HG03442 (cell line): ENCODE data around the gene PRKACA.

Experiments
- ATAC-seq: cut with Tn5 transposase; IDR thresholded peaks from one replicate; pipeline ENCODE4 v1.9.1; 2021; ENCODE audit warnings: mild to moderate bottlenecking, moderate library complexity; ENCODE audit not compliant: unreplicated experiment

Gene PRKACA

DNA sequence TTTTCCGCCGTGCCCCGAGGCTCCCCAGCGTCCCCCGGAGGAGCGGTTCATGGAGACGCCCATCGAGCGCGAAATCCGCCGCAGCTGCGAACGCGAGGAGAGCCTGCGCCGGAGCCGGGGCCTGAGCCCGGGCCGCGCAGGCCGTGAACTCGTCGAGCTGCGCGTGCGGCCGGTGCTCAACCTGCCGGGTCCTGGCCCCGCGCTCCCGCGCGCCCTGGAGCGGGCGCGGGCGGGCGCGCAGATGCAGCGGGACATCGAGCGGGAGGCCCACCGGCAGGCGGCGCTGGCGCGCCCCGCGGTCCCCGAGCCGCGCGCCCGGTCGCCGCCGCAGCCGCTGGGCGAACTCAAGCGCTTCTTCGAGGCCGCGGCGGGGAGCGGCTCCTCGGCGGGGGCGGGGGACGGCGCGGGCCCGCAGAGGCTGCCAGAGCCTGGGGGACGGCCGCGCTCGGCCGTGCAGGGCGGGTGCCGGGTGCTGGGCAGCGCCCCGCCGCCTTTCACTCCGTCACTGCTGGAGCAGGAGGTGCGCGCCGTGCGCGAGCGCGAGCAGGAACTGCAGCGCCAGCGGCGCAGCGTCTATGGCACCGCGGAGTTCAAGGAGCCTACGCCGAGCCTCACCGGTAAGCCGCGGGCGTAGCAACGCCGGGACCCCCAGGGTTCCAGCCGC lies 44.2 kb downstream of the PRKACA start:
- peak; percentile 45 for ATAC-seq

DNA sequence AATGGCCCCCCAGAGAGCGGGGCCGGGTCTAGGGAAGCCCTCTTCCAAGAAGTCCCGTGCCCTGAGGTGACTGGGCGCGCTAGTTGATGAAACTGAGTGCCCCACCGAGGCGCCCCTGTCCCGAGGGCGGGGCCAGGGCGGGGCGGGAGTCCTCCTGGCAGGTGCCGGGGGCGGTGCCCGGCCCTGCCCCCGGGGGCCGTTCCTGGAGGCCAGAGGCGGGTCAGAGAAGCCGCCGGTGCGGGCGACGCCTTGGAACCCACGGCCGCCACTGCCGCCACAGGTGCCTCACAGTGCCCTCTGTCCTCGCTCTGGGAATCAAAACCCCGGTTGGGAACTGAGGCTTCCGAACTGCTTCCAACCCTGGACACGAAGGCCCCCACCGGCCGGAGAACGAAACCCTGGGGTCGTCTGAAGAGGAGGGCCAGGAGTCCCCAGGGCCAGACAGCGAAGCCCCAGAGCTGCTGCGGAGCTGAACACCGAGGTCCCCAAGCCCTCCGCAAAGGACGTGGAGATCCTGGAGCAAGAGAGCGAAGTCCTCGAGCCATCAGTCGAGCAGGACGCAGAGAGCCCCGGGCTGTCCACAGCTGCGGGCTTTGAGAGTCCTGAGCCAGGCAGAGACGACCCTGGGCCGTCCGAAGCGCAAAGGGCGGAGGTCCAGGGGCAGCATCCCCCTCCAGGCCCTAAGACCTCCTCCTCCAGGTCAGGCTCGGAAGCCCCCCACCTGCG lies 44.9 kb downstream of the PRKACA start, which contains the start of gene MISP3:
Gene MISP3, plus strand, starts transcription at position 252 of the 726 bp plus-strand sequence. CDS start 524 bp downstream, outside the sequence.
- ATAC-seq, result no peak

DNA sequence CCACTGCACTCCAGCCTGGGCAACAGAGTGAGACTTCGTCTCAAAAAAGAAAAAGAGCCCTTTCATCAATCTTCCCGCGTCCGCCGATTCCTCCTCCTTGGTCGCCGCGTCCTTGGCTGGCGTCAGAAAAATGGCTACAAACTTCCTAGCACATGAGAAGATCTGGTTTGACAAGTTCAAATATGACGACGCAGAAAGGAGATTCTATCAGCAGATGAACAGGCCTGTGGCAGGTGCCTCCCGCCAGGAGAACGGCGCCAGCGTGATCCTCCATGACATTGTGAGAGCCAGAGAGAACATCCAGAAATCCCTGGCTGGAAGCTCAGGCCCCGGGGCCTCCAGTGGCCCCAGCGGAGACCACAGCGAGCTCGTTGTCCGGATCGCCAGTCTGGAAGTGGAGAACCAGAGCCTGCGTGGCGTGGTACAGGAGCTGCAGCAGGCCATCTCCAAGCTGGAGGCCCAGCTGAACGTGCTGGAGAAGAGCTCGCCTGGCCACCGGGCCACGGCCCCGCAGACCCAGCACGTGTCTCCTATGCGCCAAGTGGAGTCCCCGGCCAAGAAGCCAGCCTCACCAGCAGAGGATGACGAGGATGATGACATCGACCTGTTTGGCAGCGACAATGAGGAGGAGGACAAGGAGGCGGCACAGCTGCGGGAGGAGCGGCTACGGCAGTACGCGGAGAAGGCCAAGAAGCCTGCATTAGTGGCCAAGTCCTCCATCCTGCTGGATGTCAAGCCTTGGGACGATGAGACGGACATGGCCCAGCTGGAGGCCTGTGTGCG lies 47.1 kb downstream of the PRKACA start:
- no peak for ATAC-seq

DNA sequence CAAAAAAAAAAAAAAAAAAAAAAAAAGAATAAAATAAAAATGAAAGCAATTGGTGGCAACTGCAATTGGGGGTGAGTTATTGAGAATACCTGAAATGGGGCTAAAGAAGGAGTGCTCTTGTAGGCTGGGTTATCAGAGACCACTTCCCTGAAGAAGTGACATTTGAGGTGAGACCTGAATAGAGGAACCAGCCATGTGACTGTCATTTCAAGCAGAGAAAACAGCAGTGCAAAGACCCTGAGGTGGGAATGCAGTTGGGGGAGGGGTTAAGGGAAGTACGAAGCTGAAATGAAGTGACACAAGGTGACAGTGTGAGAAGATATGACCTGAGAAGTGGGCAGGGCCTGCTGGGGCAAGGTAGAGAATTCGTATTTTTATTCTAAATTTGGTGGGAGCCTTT lies 51.4 kb downstream of the PRKACA start:
- ATAC-seq, result no peak

DNA sequence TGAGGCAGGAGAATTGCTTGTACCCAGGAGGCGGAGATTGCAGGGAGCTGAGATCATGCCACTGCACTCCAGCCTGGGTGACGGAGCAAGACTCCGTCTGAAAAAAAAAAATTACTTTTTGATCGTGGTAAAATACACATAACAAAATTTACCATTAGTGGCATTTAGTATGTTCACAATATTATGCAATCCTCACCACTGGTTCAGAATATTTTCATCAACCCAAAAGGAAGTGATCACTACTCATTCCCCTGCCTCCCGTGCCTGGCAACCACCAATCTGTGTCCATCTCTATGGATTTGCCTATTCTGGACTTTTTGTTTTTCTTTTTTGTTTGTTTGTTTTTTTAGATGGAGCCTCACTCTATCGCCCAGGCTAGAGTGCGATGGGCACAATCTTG lies 54.5 kb downstream of the PRKACA start:
- no peak for ATAC-seq

DNA sequence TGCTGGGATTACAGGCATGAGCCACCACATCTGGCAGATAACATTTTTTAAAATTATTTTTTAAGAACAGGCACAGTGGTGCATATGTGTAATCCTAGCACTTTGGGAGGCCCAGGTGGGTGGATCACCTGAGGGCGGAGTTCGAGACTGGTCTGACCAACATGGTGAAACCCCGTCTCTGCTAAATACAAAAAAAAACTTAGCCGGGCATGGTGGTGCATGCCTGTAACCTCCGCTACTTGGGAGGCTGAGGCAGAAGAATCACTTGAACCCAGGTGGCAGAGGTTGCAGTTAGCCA lies 55.1 kb downstream of the PRKACA start:
- ATAC-seq, result no peak

DNA sequence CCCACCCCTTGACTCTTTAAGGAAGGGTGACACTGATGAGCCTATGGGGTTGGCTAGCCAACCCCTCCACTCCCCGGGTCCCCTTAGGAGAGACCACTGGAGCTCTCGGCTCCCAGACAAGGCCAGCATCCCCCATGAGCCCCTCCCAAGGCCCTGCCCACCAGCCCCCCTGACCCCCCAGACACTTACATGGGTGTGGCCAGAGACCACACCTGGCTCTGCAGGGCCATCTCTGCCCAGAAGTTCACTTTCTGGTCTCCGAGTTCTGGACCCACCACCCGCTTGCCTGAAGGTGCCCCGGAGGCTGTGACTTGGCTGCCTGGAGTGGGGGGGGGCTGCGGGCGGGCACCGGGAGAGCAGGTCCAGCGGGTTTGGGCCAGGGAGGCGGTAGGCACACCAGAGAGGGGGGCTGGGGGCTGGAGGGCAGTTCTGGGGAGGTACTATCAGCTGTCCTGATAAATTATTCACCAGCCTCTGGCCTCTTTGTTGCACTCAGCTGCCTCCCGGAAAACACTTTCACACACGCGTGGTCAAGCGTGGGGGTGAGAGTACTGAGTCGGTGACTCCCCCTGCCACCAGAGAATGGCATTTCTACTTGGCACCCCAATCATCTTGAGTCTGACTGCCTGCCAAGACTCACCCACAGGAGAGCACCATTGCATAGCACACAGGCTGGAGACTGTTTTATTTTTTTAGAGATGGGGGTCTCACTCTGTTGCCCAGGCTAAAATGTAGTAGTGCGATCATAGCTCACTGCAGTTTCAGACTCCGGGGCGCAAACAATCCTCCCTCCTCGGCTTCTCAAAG lies 55.6 kb downstream of the PRKACA start, which contains the start of gene PALM3:
Gene PALM3, minus strand, starts transcription at position 326 of the 807 bp plus-strand sequence. Its CDS starts 96 bp downstream, at position 230.
- ATAC-seq, result no peak

DNA sequence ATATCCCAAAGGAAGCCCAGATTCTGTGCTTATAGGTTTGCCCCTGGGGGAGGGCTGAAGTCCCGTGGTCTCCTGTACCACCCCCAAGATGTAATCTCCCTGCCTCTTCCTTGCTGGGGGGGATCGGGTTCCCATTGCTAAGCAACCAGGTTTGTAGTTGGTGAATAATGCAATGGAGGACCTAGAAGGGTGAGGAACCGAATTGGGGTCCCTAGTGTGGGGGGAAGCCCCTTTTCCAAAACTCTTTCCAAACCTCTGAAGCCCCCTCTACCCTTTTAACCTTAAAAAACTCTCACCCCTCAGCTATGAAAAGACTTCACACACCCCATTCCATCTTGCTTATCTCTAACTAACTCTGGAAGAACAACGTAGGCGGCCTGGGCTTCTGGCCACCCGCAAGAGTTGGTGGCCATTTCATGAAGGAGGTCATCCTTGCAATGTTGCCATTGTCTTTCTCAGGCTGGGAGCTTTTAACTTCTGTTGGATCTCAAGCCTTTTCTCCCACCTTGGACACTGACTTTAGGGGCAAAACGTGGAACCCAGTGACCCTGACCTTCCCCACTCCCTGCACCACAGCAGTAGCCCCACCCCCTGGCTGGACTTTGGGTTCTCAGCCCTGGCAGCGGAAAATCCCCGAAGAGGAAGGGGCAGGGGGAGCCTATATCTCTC lies 56.3 kb downstream of the PRKACA start:
- ATAC-seq, result no peak

DNA sequence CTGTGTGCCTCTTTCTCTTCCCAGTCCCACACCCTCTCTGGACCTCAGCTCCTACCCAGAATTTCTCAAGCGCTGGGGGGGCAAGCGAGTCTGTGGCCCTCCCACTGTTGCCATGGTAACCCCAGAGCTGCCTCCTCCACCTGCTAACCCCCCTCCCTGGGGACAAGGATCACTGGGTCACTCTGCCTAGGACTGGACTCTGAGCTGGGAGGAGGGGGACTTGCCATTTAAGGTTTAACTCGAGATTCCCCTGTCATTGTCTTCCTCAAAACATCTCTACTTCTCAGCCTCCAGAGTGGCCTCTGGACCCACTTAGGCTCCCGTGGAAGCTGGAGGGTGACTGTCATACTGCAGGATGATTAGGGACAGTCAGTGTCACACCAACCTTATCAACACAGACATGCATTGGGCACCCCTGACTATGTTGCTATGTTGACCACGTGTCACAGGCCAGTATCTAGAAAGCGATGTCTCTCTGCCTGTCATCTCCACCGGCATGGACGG lies 57.9 kb downstream of the PRKACA start:
- no peak for ATAC-seq

DNA sequence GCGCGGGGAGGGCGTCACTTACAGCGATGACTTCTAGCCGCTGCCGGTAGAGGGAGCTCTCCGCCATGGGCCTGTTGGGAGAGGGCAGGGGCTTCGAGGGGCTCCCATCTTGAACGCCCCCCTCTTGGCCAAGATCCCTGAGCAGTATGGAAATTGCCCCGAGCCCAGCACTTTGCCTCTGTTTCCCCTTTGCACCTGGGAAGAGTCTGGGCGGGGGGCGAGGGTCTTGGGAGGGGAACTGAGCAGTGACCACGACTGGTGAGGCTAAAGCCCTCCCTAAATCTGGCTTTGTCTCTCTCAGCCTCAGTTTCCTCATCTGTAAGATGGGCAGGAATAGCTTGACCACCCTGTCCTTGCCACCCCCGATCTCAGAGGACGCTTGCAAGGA lies 58.5 kb downstream of the PRKACA start:
- ATAC-seq, result no peak

DNA sequence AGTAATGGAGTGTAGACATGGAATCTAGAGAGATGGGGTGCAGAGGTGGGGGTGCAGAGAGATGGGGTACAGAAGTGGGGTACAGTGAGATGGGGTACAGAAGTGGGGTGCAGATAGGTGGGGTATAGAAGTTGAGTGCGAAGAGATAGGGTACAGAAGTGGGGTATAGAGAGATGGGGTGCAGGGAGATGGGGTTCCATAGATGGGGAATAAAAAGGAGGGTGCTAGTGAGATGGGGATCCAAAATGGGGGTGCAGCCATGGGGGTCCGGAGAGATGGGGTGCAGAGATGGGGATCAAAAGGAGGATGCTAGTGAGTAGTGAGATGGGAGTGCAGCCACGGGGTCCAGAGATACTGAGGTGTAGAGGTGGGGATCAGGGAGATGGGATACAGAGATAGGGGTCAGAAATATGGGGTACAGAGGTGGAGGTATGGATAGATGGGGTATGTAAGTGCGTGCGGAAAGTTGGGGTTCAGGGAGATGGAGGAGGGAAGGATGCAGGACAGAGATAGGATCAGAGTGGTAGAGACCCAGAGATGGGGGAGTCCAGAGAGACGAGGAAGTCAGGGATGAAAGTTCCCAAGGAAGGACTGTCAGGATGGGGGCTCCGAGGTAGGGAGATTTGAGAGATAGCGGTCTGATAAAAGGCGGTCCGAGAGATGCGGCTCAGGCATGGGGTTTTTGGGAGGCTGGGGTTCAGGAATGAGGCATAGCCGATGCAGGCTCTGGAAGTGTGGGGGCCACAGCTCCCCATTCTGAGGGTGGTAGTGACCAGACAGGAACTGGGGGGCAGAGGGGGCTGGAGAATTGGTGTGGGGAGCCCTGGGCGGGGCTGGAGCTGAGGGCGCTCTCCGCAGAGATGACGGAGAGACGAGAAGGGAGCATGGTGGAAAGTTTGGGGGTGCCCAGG lies 59.1 kb downstream of the PRKACA start:
- ATAC-seq, result no peak

DNA sequence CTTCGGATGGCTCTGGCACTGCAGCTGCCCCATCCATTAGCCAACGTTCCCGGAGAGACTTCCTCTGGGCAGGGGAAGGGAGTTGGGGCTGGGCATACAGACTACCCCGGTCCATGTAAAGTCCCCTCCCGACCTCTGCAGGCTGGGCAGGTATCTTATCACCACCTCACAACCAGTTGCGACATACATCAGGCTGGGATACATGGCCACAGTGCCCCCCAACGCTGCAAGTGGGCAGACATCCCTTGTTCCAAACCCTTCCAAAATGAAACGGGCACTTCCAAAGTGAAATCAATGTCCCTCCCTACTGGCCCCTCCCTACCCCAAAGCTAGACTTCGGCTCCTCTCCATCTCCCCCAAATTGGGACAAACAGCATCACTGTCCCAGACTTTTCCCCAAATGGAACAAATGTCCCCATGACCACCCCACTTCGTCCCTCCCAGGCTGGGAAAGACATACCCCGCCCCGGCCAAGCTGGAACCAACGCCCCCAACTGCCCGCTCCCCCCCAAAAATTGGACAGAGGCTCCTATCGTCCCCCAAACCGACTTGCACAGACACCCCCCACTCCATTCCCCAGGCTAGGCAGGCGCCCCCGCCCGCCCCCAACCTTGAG lies 60.7 kb downstream of the PRKACA start:
- ATAC-seq, result no peak

DNA sequence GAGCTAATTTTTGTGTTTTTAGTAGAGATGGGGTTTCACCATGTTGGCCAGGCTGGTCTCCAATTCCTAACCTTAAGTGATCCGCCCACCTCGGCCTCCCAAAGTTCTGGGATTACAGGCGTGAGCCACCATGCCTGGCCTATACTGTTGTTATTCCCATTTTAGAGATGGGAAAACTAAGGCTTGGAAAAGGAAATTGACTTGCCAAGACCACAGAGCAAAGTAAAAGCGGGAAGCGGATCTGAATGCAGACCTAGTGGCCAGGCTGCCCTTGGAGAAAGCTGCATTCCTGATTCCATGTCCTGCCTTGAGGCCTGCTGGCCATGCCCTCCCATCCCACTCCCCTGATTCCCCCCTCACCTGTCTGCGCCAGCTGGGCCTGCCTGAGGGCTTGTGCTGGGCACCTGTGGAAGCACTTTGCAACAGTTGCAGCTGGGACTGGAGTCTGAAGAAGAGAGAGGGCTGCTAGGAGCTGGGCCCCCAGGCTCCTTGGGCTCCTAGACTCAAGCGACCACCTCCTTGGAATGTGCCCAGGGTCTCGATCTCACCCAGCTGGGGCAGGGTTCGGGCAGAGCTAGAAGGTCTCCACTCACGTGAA lies 61.4 kb downstream of the PRKACA start:
- no peak for ATAC-seq

DNA sequence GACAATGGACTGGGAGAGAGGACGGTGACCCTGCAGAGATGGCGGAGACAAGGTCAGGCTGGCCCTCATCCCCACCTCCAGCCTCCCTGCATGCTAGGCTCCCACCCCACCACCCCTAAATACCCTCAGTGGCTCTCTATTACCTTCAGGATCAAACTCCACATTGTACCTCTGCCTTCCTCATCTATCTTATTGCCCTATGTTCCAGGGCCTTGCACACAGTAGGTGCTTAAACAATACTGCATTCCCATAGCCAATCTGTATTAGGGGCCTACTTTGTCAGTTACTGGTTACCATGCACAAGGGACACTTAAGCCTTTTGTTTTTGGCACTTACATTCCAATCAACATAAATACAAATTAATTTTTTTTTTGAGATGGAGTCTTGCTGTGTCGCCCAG lies 62.2 kb downstream of the PRKACA start:
- ATAC-seq, result no peak

DNA sequence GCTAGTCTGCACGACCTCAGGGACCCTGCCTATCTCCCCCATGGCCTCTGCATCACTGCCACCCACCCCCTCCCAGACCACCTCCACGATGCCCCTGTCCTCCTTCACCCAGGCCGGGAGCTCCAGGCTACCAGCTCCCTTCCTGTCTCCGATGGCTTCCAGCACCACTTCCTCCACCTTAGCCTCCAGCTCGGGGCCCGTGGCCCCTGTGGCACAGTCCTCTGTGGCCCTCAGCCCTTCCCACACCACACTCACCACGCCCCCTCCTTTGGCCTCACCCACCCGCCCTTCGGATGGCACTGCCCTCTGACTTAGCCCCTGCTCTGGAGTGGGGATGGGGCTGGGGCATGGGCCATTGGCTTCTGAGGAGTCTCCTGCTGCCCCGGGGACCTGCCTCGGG lies 62.8 kb downstream of the PRKACA start:
- no peak for ATAC-seq

DNA sequence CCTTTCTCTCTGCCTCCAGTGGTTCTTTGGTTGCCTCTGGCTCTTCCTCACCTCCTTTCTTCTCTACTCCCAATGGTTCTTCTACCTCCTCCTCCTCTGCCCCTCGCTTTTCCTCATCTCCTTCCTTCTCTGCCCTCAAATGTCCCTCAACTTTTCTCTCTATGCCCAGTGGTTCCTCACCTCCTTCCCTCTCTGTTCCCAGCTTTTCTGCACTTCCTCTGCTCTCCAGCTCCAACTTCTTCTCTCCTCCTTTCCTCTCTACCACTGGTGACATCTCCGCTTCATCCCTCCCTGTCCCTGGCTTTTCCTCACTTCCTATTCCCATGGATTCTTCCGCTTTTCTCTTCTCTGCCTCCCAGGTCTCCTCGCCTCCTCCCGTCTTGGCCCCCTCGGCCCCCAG lies 63.5 kb downstream of the PRKACA start:
- ATAC-seq, result no peak

DNA sequence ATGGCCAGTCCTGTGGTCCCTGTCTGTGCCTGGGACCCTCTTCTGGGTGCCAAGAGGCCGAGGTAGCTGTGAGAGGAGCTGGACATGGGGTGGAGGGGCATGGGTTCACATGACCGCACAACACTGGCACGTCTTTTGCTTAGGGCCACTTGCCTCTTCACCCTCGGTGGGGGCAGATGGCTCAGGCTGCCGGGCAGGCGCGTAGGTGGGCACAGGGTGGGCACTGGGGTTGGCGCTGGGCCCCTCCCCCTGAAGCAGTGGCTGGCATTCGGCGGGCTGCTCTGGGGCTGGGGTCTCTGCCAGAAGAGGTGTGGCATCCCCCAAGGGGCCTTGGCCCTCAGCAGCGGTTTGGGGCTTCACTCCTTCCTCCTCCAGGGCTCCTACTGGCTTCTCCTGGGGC lies 64.1 kb downstream of the PRKACA start:
- ATAC-seq, result no peak

DNA sequence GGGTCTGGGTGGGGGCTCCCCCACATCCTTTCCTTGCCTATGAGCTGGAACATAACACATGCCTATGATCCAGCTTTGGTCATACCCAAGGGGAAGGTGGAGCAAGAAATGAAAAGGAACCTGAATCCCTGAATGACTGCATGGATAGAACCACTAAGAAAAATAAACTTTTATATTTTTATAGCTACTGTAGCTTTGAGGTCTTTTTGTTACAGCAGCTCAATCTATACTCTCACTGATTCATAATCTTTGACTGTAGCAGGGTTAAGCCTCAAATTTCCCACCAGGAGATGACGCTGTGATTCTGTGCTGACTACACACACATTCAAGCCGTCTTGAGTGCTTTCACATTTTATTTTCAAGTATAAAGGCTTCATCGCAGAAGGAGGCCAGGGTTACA lies 64.5 kb downstream of the PRKACA start:
- ATAC-seq, result no peak
